ENCODE measurements around the gene TEX29.
A peak's percentile ranks its signal among the peaks of the same experiment; 100 is the strongest.

Gene TEX29
- total RNA-seq = 0 to 0.40 (median 0.11) reads per million in 18 experiments

GRCh38 chr13:111319998-111320911 lies at the start of gene TEX29:
TSS of gene TEX29 (plus strand) at chr13:111320642. CDS start at chr13:111320891, 249 bp downstream.
- DNase-seq = no peak

DNA sequence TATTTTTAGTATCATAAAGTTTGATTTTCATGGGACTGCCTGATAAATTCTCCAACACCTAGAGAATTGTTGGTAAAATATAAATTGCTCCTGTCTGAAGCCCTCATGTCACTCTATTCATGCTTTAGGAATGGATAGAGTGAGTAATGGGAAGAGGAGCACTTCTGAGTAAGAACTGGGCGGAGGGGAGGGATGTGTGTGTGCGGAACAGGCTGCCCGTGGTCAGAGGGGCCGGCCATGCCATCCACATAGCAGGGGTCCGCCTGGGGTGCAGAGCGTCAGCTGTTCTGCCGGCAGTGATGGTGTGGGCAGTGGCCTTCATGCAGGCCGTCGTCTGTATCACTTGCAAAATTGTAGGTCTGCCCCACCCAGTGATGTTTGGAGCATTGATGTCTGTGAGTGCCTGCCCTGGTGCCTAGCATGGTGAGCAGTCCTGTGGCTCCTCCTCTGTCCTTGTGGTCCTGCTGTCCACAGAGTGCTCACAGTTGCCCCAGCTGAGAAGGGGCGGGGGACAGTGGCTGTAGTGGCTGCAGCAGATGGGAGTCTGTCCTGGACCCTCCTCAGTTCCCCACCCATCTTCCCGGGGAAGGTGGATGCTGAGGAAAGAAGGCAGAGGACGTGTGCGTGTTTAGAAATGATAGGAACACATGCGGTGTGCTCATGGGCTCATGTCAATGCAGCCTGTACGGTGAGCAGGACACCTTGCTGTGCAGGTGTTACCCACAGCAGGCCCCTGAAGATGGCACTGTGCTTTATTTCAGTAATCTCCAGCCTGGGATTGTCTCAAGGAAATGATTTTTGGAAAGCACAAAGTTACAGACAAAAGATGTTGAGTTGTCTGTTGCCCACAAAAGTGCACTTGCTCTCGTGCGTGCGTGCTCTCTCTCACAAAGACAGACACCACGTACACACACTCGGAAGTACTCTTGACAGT lies 49.4 kb upstream of the TEX29 start:
- no peak for DNase-seq

DNA sequence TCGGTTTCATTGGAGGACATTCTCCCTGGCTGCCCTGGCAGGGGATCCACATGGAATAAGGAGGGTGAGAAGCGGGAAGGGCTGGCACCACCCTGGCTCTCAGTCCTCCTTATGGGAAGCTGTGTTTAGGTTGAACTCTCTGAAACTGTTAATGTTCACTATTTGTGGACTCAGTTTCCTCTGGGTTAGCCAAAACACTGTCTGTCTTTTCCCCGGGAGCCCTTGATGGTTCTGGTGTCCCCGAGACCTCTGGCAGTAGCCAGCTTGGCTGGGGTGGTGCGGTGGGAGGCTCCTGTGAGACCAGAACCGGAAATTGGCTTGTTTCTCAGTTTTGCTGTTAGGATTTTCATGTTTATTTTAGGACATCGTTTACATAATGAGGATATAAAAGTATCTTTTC lies 48.3 kb upstream of the TEX29 start:
- DNase-seq = no peak

DNA sequence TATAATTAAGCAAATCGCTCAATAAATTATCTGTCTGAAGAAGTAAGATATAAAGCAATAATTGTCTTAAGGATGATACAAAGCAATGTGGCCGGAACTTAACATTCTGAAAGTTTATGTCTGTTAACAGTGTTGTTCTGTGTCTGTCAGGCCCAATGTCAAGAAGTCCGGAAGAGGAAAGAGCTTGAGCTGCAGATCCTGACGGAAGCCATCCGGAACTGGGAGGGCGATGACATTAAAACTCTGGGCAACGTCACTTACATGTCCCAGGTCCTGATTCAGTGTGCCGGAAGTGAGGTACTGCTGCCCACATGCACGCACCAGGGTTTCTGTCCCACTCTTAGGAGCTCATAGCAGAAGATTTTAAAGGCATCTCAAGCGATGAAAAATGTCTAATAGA lies 45.1 kb upstream of the TEX29 start:
- DNase-seq = no peak

DNA sequence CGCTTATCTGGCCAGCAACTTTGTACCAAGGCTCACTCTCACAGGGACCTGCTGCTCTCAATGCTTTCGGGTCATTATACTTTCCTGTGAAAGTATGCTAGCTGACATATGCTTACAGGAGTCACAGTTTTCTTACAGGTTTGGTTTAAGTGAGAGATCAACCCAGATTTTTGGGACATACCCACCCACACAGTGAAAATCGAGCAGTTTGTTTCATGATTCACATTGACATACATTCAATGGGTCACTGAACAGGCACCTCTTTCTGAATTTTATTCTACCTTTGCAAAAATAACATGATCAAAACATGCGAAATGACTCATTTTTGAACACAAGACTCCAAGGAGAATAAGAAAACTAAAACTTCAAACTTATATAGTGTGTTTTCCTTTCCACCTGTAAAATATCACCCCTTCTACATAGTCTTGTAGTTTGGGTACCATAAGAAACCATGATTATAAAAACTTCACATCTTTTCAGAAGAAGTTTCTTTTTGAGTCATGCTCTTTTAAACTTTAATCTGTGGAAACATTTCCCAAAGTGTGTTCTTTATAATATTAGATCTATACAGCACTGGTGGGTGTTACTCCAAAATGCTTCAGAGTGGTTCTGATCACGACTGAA lies 44.3 kb upstream of the TEX29 start:
- no peak for DNase-seq

DNA sequence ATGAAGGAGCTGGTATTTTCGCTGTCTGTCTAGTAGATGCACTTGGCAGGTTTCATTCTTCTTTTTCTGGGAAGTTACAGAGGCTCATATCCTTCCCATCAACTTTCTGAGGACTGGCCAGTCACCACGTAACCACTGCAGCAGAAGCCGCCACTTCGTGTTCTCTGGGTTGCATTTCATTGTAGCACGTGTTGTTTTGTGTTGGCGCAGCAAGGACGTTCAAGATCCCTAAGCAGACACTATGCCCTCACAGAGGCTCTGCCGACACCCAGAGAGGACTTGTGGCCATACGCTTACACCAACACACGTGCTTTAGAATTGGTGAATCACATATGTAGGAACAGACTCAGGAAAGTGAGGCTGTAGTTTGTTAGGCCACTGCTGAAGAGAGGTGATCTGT lies 42.2 kb upstream of the TEX29 start:
- DNase-seq = no peak

DNA sequence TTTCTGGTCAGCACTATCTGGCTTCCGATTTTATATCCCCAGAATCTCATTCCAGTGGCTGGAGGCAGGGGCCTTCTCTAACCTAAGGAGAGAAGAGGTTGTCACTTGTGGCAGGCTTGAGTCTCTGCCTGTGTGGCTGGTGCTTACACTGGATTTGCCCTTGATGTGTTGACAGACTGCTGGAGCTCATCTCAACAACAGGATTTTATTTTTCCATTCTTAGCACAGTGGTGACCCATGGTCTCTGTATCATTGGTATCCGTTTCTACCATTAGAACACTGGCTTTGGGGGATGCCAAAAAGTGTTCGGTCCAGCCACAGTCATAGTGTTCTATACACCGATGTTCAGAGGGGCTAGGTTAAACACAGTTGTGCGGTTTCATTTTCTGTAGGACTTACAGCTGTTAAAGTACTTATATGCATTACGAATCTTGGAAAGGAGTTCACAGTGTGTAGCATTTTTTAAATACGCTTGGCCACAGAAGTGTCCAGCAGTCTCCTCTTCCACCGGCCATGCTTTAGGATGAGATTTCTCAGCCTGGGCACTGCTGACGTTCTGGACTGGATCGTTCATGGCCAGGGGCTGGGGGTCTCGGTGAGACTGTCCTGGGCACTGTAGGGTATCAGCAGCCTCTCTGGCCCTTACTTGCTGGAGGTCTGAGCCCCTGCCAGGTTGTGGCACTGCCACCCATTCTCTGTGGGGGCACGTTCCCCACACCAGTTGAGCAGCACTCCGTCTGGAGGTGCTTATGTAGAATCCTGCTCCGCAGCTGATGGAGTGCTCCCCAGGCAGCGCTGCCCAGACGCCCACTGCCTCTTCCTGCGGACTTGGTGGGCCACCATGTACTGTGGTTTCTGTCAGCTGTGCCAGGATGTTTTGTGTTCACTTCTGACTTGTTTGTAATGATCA lies 41.4 kb upstream of the TEX29 start:
- DNase-seq = no peak

DNA sequence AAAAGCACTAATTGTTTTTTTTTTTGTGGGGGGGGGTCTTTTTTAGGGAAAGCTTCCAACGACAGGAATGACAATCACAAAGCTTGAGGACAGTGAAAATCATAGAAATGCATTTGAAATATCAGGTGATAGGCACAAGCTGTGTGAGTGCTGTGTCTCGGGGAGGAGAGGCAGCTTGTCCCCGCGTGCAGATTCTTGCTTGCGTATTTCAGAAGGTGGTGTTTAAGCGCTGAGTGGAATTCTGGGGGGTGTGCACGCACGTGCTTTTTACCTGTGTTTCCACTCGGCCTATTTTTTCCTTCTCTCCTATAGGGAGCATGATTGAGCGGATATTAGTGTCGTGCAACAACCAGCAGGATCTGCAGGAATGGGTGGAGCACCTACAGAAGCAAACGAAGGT lies 40.2 kb upstream of the TEX29 start:
- DNase-seq = no peak

DNA sequence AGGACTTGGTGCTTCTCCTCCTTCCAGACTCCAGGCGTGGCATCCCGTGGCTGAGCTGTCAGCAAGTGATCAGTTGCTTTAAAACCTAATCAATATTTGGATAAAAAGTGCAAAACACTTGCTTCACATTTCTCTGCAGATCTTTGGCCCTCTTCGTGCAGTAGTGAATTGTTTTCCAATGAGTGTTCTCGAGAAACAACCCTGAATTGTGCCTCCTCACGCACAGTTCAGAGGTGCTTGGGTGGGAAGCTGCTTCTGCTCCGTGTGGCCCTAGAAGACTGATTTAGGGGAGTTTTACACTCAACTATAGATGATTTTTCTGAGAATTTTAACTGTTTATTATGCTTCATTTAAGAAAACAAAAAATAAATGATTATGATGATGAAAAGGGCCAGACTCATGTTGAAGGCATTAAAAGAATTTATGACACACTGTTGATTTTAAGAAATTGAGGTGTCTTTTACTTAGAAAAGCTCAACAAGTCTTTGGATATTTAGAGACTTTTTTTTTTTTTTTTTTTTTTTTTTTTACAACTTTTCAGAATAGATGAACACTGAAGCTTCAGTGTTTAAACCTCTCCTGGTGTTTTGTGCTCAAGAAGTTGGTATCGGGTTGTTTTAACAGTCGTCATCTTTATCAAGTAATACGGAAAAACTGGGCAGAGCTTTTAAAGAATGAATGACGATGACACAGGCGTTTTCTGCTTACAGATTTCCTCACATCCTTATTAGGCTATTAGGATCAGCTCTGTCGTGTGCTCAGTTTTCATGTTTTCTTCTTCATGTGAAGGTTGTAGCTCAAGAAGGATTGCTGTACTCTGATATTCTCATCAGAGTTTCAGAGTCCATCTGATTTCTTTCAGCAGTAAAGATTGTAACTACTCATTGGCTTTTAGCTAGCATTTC lies 39.5 kb upstream of the TEX29 start:
- DNase-seq = peak in 1 of 2 donors; percentile 12

DNA sequence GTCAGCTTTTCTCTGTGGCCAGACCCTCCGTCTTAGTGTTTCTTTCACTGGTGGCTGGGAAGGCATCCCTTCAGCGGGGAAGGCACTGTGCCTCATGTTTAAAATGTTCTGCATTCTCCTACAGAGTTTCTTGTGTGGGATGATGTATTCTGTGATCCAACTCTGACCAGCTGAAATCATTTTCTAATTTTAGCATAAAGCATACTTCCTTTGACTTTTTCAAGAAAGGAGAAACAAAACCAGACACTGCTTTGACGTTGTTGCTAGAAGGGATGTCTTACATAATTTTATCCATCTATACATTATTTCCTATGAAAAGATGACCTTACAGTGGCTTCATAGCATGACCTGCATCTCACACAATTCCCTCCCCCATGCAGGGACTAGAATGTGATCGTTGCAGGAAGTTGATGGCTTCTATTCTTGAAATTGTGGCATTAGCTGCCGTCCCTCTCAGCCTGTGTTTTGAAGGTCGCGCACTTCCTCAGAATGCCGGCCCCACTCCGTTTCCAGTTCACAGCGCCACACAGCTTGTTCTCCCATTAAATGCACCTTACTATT lies 38.6 kb upstream of the TEX29 start:
- peak; percentile 89 to 96 for DNase-seq

- DNase-seq = no peak
Observed at GRCh38 chr13:111282425-111282824, 38.0 kb upstream of the TEX29 start.

DNA sequence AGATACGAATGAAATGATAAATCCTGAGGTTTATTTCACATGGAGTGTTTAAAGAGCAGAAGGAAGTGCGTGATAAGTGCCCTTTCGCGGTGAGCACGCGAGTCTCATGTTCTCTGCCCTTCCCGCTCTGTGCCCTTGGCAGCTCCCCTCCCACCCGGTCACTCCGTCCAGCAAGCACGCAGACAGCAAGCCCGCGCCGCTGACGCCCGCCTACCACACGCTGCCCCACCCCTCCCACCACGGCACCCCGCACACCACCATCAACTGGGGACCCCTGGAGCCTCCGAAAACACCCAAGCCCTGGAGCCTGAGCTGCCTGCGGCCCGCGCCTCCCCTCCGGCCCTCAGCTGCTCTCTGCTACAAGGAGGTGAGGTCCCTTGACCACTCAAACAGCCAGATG lies 37.4 kb upstream of the TEX29 start:
- no peak for DNase-seq

GRCh38 chr13:111283457-111283856 lies 37.0 kb upstream of the TEX29 start:
- no peak for DNase-seq

GRCh38 chr13:111283991-111284390 lies 36.5 kb upstream of the TEX29 start:
- DNase-seq = no peak

- no peak for DNase-seq
Observed at GRCh38 chr13:111284565-111284964, 35.9 kb upstream of the TEX29 start.

- no peak for DNase-seq
Observed at GRCh38 chr13:111286162-111286561, 34.3 kb upstream of the TEX29 start.

GRCh38 chr13:111286749-111287148 lies 33.7 kb upstream of the TEX29 start:
- DNase-seq = no peak

DNA sequence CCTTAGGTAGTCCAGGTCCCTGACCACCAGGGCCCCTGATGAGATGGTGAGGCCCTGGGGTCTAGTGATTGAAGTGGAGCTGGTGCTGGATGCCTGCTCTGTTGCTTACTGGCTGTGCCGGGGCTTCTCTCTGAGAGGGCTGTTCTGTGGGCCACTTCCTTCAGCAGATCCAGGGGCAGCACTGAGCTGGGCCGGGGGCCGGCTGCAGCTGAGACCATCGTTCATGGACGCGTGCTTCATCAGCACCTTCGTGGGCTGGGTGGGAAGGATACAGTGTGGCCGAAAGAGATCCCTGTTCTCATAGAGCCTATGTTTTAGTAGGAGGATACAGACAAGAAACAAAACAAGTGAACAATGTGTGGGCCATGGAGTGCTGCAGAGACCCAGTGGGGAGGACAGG lies 33.2 kb upstream of the TEX29 start:
- DNase-seq = no peak

- DNase-seq = no peak
Observed at GRCh38 chr13:111288276-111288675, 32.2 kb upstream of the TEX29 start.

DNA sequence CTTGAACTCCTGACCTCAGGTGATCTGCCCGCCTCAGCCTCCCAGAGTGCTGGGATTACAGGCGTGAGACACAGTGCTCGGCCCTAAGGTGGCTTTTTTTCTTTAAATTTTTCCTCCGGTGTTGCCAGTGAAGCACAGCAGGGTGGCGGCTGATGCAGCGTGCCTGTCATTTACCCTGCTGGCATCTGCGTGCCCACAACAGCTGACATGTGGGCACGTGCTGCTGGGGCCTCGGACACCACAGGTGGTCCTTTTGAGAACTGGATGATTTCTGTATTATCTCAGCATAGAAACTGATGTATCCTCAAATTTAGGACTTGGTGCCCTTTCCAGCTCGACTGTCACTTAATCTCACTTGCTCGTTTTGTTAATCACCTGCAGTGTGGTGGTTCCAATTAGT lies 31.2 kb upstream of the TEX29 start:
- DNase-seq = no peak

Measured in inflammatory macrophage (primary cell).